ENCODE results near the gene SUN5. TPM values are rescaled to one million over a fixed set of nuclear protein-coding genes. Genes with fewer than 3 reads are reported as not detected.

SUN5 gene
- total and polyA plus RNA-seq, 2 experiments from 2014 or later = not detected

DNA sequence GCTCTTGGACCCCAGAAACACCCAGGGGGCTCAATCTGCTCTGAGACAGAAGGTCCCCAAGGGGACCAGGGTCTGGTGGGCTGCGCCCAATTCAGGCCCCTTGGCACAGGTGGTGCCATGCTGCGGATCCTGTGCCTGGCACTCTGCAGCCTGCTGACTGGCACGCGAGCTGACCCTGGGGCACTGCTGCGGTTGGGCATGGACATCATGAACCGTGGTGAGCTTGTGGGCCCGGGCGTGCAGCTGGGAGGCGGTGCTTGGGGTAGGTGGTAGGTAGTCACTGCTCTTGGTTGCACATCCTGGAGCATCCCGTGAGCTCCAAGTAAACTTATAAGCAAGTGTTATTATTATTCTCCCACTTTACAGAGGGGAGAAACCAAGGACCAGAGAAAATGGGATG, 27.3 kb upstream of the SUN5 start, which contains the start of gene BPIFB6:
Gene BPIFB6, plus strand, starts transcription at position 118 of the 400 bp plus-strand sequence. Its CDS starts 0 bp downstream, at position 118.
- Histone ChIP-seq H3K27me3 (peaks cover 24% of the 10 kb centered on the region), H3K27ac (no peak within 1 kb of the TSS), H4K20me1 (ENCODE audit: insufficient read depth, poor library complexity, severe bottlenecking) (no peaks in the 10 kb centered on the region), H3K9me2 (replicated peaks; ENCODE audit: insufficient read depth) (no peaks in the 10 kb centered on the region), H3K4me2 (no peak within 1 kb of the TSS), H3K4me1 (ENCODE audit: insufficient read depth) (no peaks in the 10 kb centered on the region), H3K4me3 (no peak within 1 kb of the TSS), H2AFZ (no peak within 1 kb of the TSS), H3K36me3 (replicated peaks; ENCODE audit: insufficient read depth, low read depth) (no peaks in the 10 kb centered on the region), H3K79me2 (no peaks in the 10 kb centered on the region), H3K9me3 (ENCODE audit: low read depth) (no peaks in the 10 kb centered on the region)
- WGBS (ENCODE audit: low lambda C conversion rate, missing lambda C conversion rate) = 94% methylated on average over 10 of the region's 10 CpGs
- TF ChIP-seq EZH2 (IDR thresholded peaks at IDR 0.05; ENCODE audit: borderline replicate concordance) (no peak), EZH2phosphoT487 (IDR thresholded peaks at IDR 0.05; ENCODE audit: low read depth, severe bottlenecking, unreplicated experiment) (no peak)
- TF ChIP-seq, protein P1, sequence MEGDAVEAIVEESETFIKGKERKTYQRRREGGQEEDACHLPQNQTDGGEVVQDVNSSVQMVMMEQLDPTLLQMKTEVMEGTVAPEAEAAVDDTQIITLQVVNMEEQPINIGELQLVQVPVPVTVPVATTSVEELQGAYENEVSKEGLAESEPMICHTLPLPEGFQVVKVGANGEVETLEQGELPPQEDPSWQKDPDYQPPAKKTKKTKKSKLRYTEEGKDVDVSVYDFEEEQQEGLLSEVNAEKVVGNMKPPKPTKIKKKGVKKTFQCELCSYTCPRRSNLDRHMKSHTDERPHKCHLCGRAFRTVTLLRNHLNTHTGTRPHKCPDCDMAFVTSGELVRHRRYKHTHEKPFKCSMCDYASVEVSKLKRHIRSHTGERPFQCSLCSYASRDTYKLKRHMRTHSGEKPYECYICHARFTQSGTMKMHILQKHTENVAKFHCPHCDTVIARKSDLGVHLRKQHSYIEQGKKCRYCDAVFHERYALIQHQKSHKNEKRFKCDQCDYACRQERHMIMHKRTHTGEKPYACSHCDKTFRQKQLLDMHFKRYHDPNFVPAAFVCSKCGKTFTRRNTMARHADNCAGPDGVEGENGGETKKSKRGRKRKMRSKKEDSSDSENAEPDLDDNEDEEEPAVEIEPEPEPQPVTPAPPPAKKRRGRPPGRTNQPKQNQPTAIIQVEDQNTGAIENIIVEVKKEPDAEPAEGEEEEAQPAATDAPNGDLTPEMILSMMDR (IDR thresholded peaks at IDR 0.05; ENCODE audit: poor library complexity) = no peak
- DNase-seq (ENCODE audit: low spot score) = no peak

GRCh38 chr20:33030569-33030968, 26.3 kb upstream of the SUN5 start:
- Histone ChIP-seq H3K79me2 (no peaks in the 10 kb centered on the region), H3K27me3 (peaks cover 20% of the 10 kb centered on the region), H3K4me1 (ENCODE audit: insufficient read depth) (no peaks in the 10 kb centered on the region), H4K20me1 (ENCODE audit: insufficient read depth, poor library complexity, severe bottlenecking) (no peaks in the 10 kb centered on the region), H3K27ac (no peak overlapping the region), H2AFZ (no peak overlapping the region), H3K36me3 (replicated peaks; ENCODE audit: insufficient read depth, low read depth) (no peaks in the 10 kb centered on the region), H3K9me3 (ENCODE audit: low read depth) (no peaks in the 10 kb centered on the region), H3K4me3 (no peak overlapping the region), H3K4me2 (no peak overlapping the region), H3K9me2 (replicated peaks; ENCODE audit: insufficient read depth) (no peaks in the 10 kb centered on the region)
- WGBS (ENCODE audit: low lambda C conversion rate, missing lambda C conversion rate) = 93% methylated on average over 6 of the region's 6 CpGs
- TF ChIP-seq, protein P1 (IDR thresholded peaks at IDR 0.05; ENCODE audit: poor library complexity) = no peak
- TF ChIP-seq EZH2phosphoT487 (IDR thresholded peaks at IDR 0.05; ENCODE audit: low read depth, severe bottlenecking, unreplicated experiment) (no peak), EZH2 (IDR thresholded peaks at IDR 0.05; ENCODE audit: borderline replicate concordance) (no peak)
- DNase-seq (ENCODE audit: low spot score) = no peak

DNA sequence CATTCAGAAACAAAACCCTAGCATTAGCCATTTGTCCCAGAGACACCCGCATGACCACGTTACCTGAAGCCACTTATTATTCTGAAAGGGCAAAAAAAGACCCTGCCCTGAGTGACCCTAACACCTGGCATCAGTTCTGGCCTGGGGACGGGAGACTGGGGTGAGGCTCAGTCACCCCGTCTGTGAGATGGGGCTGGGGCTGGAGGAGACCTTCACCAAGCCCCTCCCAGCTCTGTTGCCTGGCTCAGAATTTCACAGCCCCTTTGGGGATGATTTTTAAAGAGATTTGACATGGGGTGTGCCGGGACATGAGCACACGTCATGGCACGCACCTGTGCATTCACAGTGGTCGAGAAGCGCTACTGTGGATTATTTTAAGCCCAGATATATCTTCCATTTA, 25.8 kb upstream of the SUN5 start:
- no peak for TF ChIP-seq EZH2 (IDR thresholded peaks at IDR 0.05; ENCODE audit: borderline replicate concordance)
- TF ChIP-seq, protein P1 (IDR thresholded peaks at IDR 0.05; ENCODE audit: poor library complexity) = no peak
- no peak for TF ChIP-seq EZH2phosphoT487 (IDR thresholded peaks at IDR 0.05; ENCODE audit: low read depth, severe bottlenecking, unreplicated experiment)
- Histone ChIP-seq H4K20me1 (ENCODE audit: insufficient read depth, poor library complexity, severe bottlenecking) (no peaks in the 10 kb centered on the region), H3K9me2 (replicated peaks; ENCODE audit: insufficient read depth) (no peaks in the 10 kb centered on the region), H3K27me3 (peaks cover 18% of the 10 kb centered on the region), H3K36me3 (replicated peaks; ENCODE audit: insufficient read depth, low read depth) (no peaks in the 10 kb centered on the region), H2AFZ (no peak overlapping the region), H3K27ac (no peak overlapping the region), H3K4me3 (no peak overlapping the region), H3K4me1 (ENCODE audit: insufficient read depth) (no peaks in the 10 kb centered on the region), H3K4me2 (no peak overlapping the region), H3K79me2 (no peaks in the 10 kb centered on the region), H3K9me3 (ENCODE audit: low read depth) (no peaks in the 10 kb centered on the region)
- 88% methylated on average over 9 of the region's 9 CpGs for WGBS (ENCODE audit: low lambda C conversion rate, missing lambda C conversion rate)
- no peak for DNase-seq (ENCODE audit: low spot score)

DNA sequence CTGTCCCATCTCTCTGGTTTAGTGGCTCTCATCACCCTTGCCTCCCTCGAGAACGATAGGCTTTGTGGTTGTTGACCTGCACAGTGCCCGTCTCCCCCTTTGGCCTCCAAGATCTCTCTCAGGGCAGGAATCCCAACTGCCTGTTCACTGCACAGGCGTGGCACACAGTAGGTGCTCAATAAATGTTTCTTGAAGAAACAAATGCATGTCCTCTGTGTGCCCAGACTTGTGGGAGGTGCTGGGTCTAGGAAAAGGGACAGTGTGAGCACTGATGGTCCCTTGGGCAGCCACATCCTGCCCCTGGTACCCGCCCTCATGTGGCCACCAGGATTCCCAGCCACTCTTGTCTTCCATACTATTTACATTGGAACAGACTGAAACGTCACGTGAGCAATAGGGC, 24.6 kb upstream of the SUN5 start:
- Histone ChIP-seq H3K79me2 (no peaks in the 10 kb centered on the region), H3K4me3 (no peak overlapping the region), H3K36me3 (replicated peaks; ENCODE audit: insufficient read depth, low read depth) (no peaks in the 10 kb centered on the region), H3K27ac (no peak overlapping the region), H3K9me2 (replicated peaks; ENCODE audit: insufficient read depth) (no peaks in the 10 kb centered on the region), H3K4me2 (no peak overlapping the region), H3K4me1 (ENCODE audit: insufficient read depth) (no peaks in the 10 kb centered on the region), H3K27me3 (peaks cover 16% of the 10 kb centered on the region), H3K9me3 (ENCODE audit: low read depth) (no peaks in the 10 kb centered on the region), H4K20me1 (ENCODE audit: insufficient read depth, poor library complexity, severe bottlenecking) (no peaks in the 10 kb centered on the region), H2AFZ (no peak overlapping the region)
- DNase-seq (ENCODE audit: low spot score) = no peak
- TF ChIP-seq EZH2phosphoT487 (IDR thresholded peaks at IDR 0.05; ENCODE audit: low read depth, severe bottlenecking, unreplicated experiment) = no peak
- no peak for TF ChIP-seq EZH2 (IDR thresholded peaks at IDR 0.05; ENCODE audit: borderline replicate concordance)
- TF ChIP-seq, protein P1 (IDR thresholded peaks at IDR 0.05; ENCODE audit: poor library complexity) = no peak
- WGBS (ENCODE audit: low lambda C conversion rate, missing lambda C conversion rate) = 78% methylated on average over 7 of the region's 7 CpGs

Measured in hepatocyte (in vitro differentiated cells).